HG02840 (cell line): ENCODE measurements around the gene KRT222.

Experiments used
- ATAC-seq: cut with Tn5 transposase; IDR thresholded peaks from one replicate; pipeline ENCODE4 v1.9.1; 2021; ENCODE audit warnings: mild to moderate bottlenecking, moderate library complexity, moderate number of reproducible peaks; ENCODE audit not compliant: unreplicated experiment, low FRiP score

KRT222 gene

GRCh38 chr17:40616592-40616991 lies 48.4 kb downstream of the KRT222 start:
- ATAC-seq, result no peak

- no peak for ATAC-seq
Observed at GRCh38 chr17:40615841-40616476, 49.0 kb downstream of the KRT222 start.

DNA sequence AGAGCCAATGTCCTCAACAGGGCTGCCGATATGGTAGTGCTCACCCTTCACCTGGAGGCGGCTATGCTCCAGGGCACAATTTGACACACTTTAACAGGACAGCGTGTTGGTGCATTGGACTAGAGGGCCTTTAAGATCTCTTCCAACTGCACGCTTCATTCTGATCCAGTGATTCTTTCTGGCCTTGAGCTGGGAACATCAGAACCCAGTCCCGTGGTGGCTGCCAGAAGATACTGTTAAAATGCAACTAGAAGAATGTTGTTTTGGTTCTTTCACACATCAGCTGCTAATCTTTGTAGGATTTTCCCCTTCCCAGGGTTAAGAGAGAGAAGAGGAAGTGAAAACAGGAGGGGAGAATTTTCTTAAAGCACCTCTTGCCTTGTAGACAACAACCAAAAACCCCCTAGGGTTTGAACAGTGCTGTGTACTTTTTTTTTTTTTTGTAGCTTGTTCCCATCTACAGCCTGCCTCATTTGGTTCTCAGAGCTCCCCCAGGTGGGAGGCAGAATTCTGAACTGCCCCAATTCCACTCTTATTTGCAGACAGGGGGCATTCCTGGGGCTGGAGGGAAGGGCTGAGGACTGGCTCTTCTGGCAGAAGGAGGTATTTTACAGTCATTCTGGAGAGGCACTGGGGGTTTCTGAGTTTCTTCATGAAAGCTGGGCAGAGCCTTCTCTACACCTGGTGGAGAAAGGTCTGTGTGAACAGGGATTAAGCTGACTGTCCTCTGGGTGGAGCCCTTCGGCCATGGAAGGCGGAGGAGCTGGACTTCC lies 49.7 kb downstream of the KRT222 start:
- peak; percentile 53 for ATAC-seq

- ATAC-seq, result peak; percentile 8
Observed at GRCh38 chr17:40614431-40615067, 50.4 kb downstream of the KRT222 start.

GRCh38 chr17:40613467-40614154 lies 51.4 kb downstream of the KRT222 start:
- no peak for ATAC-seq

DNA sequence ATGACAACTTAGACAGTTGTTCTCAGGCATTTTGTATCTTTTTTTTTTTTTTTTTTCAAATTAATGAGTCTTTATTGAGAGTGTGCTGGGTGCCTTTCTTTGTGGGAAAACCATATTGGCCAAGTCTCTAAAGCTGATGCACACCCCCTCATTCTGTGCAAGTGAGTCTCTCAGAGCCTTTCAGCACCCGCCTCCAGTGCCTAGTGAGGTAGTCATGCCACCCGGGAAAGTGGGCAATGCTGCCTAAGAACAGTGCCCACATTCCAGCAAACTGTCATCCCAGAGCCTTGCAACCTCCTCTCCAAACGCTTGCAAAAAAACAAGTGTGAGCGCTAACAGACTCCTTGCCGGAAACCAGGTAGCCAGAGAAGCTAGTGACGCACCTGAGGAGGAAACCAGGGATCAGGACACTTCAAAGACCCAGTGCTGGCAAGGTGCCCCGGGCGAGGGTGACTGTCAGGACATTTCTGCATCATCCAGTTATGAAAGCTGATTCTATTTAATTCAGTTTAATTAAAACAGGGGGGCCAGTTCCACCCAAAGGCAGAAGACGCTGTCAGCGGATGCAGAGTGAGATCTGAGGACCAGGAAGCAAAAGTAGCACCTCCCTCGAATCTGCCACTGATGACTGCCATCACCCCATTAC lies 52.3 kb downstream of the KRT222 start:
- ATAC-seq, result no peak

GRCh38 chr17:40611840-40612474 lies 53.0 kb downstream of the KRT222 start:
- no peak for ATAC-seq

DNA sequence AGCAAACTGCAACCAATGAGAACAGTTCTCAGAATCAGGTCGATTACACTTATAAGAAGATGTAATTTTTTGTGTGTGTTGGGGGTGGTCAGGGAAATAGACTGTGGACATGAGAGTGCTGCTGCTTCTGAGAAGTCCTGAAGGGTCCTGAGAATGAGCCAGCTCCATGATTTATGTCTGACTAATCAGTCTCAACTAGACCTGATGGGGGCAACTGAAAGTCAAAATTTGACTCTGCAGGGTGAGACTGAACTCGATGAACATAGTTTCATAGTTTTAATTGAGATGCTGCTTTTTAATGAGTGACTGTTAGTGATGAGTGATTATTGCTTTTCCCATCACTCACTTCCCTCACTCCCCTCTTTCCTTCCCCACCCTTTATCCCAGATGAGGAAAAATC lies 54.6 kb downstream of the KRT222 start:
- ATAC-seq, result no peak

DNA sequence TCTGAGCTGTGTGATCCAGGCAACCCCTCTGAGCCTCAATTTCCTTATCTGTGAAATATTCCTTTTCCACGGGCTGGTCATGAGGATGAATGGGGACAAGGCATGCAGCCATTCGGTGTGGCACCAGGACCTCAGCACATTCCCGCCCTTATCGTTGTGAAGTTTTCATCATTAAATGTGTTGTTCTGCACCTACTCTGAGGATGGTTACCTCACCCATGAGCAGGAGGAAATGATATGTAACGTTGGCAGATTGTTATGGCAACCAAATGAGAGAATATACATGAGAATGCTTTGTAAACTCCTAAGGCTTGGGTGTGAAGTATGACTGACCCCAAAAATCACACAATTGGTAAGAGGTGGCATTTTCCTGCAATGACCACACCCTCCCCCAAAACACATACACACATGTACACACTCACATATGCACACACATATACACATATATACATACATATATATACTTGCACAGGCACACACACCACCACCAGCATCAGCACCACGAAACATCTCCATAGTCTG lies 56.9 kb downstream of the KRT222 start:
- no peak for ATAC-seq

- no peak for ATAC-seq
Observed at GRCh38 chr17:40607641-40608040, 57.3 kb downstream of the KRT222 start.

DNA sequence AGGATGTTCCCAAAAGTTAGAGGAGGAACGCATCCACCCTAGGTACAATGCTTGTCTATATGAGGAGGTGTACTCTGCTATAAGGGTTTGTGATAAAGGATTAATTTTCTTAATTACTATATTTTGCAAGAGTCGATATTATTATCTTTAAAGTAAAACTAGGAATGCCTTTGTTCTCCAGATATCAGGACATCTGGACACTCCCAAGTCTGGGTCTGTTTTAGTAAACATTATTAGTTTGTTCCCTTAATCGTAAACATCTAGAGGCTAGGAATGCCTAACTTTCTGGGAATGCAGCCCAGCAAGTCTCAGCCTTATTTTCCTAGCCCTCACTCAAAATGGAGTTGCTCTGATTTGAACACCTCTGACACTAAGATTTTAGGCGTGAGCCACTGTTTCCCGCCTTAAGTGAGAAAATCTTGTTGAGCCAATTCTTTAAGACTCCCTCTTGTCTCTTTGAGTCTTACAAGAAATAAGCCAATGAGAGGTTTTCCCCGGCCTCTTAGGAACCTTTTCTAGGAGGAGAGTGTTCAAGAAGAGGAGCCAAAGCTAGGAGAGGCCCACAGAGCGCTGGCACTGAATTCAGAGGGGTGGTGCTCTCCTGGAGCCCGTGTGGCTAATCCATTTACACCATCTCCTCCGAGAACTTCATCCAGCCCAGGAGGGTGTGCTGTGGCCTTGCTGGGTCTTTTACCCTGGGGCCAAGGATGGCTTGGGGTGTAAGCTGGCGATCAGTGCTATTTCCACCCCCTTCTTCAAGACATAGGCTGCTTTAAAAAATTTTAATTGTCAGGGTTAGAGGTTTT lies 58.2 kb downstream of the KRT222 start:
- ATAC-seq, result no peak

DNA sequence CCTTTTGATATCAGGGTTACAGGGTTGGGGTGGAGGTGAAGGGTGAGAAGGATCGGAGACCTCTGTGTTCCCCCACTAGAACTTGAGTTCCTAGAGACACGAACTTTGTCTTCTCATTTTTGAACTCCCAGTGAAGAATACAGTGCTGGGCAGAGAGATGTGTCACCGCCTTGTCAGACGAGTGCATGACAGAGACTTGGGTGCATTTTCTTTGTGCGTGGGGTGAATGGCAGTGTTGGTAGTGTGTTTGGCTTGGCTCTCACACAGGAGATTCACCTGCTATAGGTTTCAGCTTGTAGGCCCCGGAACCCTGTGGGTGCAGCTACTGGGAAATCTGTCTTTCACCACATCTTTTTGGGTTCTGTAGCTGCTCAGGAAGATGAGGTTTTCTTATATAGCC lies 59.7 kb downstream of the KRT222 start:
- ATAC-seq, result no peak
